VCaP (cell line): ENCODE results near the gene ZNF765.
"Not testable (repeated sequence)": the region's sequence is repeated elsewhere in the genome, so short reads cannot be mapped to it uniquely, and the experiment has no call there.

Experiments used
- H3K27ac ChIP-seq: fragments of 450-650 bp; 2 replicates; pipeline ENCODE4 v1.5.1; 2017
- CTCF ChIP-seq: fragments of 450-650 bp; conservative IDR thresholded peaks from 2 replicates; pipeline ENCODE4 v1.5.1; 2017; ENCODE audit warnings: mild to moderate bottlenecking, moderate library complexity

The ZNF765 gene

GRCh38 chr19:53466726-53467484, 72.0 kb downstream of the ZNF765 start:
- peak; percentile 64 for TF ChIP-seq CTCF
- peak overlapping the region; percentile 90 for H3K27ac ChIP-seq

- TF ChIP-seq CTCF: no peak
- peak within 1 kb of the TSS; percentile 90 for H3K27ac ChIP-seq
Observed at GRCh38 chr19:53467485-53468262, 72.7 kb downstream of the ZNF765 start, which contains the start of gene ZNF813. Gene ZNF813, plus strand, starts transcription at chr19:53467733. Its CDS starts 16,090 bp downstream, at chr19:53483823.

GRCh38 chr19:53468628-53469027, 73.7 kb downstream of the ZNF765 start:
- peak overlapping the region; percentile 90 for H3K27ac ChIP-seq

- TF ChIP-seq CTCF: no peak
- no peak overlapping the region for H3K27ac ChIP-seq
Observed at GRCh38 chr19:53471916-53472315, 77.0 kb downstream of the ZNF765 start.

GRCh38 chr19:53474832-53475231, 79.9 kb downstream of the ZNF765 start:
- H3K27ac ChIP-seq: peak overlapping the region; percentile 14; the same call in 1 of the 2 replicates
- peak; percentile 53 for TF ChIP-seq CTCF

GRCh38 chr19:53475470-53475869, 80.5 kb downstream of the ZNF765 start:
- H3K27ac ChIP-seq: not testable (repeated sequence)
